Vagina (tissue), 2 donors: Measurements from ENCODE around the gene HOXB2. TPM values are rescaled to one million over a fixed set of nuclear protein-coding genes. Genes with fewer than 3 reads are reported as not detected.

Source experiments
- DNase-seq, 2 donors: peaks; one replicate each; pipeline ENCODE4 v3.0.0-alpha.2; 2017; ENCODE audit errors: extremely low spot score in 2 of 2
- H3K27ac ChIP-seq: fragments of 200-600 bp; sonication (generic); one replicate; pipeline ENCODE4 v1.5.1; 2019
- H3K27me3 ChIP-seq: fragments of 200-600 bp; sonication (generic); one replicate; pipeline ENCODE4 v1.5.1; 2019
- H3K36me3 ChIP-seq, 2 donors: fragments of 200-600 bp; sonication (generic); one replicate each; pipeline ENCODE4 v1.5.1; 2017 to 2019
- H3K4me1 ChIP-seq: fragments of 200-600 bp; sonication (generic); one replicate; pipeline ENCODE4 v1.5.1; 2019
- H3K4me3 ChIP-seq, 2 donors: fragments of 200-600 bp; sonication (generic); 1 replicate in 1 of 2; 2 replicates in 1 of 2; pipeline ENCODE4 v1.5.1; 2016 to 2019
- H3K9me3 ChIP-seq: fragments of 200-600 bp; sonication (generic); one replicate; pipeline ENCODE4 v1.5.1; 2019
- POLR2A ChIP-seq, 2 donors: fragments of 450-650 bp; IDR thresholded peaks; one replicate each; pipeline ENCODE4 v1.6.1; 2017; ENCODE audit warnings: antibody characterized with exemption in 2 of 2, mild to moderate bottlenecking in 2 of 2, moderate library complexity in 2 of 2
- POLR2AphosphoS5 ChIP-seq, 2 donors: sonication (generic); formaldehyde crosslinking; IDR thresholded peaks; one replicate each; pipeline ENCODE4 v1.9.0; 2017; ENCODE audit warnings: antibody characterized with exemption in 2 of 2, mild to moderate bottlenecking in 2 of 2, low read depth in 1 of 2; ENCODE audit not compliant: insufficient read depth in 1 of 2
- intact Hi-C: fragments of 100-400 bp; cut with DNase I; formaldehyde crosslinking; loops from one replicate; pipeline ENCODE4 v1.15.1; 2023
- total RNA-seq: library from RNA; depleted of rRNA; stranded (reverse); fragments of >200 nt; gene quantifications from one replicate; pipeline ENCODE4 v1.2.3, GENCODE V29; 2016
- TF ChIP-seq, protein P1 (sequence below), 3 experiments: fragments of 450-650 bp in 2 of 3; fragments of 200-600 bp in 1 of 3; sonication (generic) in 1 of 3; IDR thresholded peaks; one replicate each; pipeline ENCODE4 v1.5.1; 2017 to 2019; ENCODE audit warnings: antibody characterized with exemption in 3 of 3, mild to moderate bottlenecking in 2 of 3, moderate library complexity in 2 of 3

HOXB2 gene
- total RNA-seq, 1 donor from 2014 or later: 14.2 TPM

DNA sequence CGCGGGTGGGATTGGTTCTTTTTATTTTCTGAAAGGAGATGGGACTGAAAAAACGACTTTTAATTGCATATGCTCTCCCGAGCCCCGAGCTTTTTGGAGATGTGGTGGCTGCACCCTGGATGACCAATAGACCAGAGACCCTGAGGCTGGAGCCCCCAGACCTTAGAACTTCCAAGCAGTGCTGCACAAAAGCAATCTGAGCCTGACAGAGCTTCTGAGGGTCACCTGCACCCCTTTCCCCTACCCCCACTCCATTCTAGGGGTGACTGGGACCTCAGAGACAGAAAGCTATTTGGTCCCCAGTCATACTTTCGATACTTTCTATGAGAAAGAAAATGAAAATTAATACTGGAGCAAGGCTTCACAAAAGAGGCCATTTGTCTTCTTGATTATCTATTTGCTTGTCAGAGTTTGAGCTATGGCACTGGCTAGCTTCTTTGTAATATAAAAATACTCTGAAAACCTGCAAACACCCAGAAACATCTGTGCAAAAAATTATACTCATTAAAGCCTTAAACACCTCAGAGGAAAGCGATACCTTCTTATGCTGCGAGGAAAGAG lies 29.7 kb upstream of the HOXB2 start:
- Histone ChIP-seq H3K36me3 (no peaks in the 10 kb centered on the region), H3K27ac (no peak overlapping the region), H3K9me3 (no peaks in the 10 kb centered on the region), H3K4me1 (peaks cover 34% of the 10 kb centered on the region), H3K4me3 (no peak overlapping the region), H3K27me3 (no peaks in the 10 kb centered on the region)
- no peak for TF ChIP-seq POLR2AphosphoS5 (IDR thresholded peaks at IDR 0.05; ENCODE audit: insufficient read depth in 1 of 2, low read depth in 1 of 2)
- intact Hi-C loops: no loop called here
- DNase-seq: no peak

DNA sequence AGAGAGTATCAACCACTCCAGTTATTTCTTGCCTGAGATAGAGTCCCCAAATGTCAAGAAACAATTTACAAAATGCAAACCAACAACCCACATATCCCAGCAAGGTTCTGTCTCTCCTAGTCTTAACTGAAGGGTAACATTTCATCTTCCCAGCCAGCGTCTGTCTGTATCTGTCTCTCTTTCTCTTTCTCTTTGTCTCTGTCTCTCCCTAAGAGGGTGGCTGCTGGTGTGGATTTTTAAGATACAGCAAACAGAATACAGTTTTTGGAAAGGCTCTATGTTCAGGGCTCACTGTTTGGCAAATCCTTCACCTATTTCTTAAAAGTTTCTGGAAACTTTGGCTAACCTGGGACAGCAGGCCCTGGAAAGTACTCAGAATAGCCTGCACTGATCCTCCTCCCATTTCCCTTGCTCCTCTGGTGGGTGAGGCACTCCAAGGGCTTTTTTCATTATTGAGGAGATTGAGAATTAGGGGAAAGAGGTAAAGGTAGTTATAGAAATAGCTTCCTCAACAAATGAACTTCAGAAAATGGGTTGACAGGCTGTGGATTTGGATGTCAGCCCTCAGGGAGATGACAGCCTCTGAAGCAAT lies 27.0 kb upstream of the HOXB2 start:
- H3K27me3 ChIP-seq: peaks cover 9% of the 10 kb centered on the region
- no peaks in the 10 kb centered on the region for H3K36me3 ChIP-seq
- H3K4me1 ChIP-seq: peaks cover 18% of the 10 kb centered on the region
- no peaks in the 10 kb centered on the region for H3K9me3 ChIP-seq
- intact Hi-C loops: no loop called here
- no peak overlapping the region for H3K4me3 ChIP-seq
- peak overlapping the region; percentile 35 for H3K27ac ChIP-seq
- no peak for TF ChIP-seq POLR2A (IDR thresholded peaks at IDR 0.05)
- TF ChIP-seq POLR2AphosphoS5 (IDR thresholded peaks at IDR 0.05; ENCODE audit: insufficient read depth in 1 of 2, low read depth in 1 of 2): no peak
- TF ChIP-seq, protein P1, sequence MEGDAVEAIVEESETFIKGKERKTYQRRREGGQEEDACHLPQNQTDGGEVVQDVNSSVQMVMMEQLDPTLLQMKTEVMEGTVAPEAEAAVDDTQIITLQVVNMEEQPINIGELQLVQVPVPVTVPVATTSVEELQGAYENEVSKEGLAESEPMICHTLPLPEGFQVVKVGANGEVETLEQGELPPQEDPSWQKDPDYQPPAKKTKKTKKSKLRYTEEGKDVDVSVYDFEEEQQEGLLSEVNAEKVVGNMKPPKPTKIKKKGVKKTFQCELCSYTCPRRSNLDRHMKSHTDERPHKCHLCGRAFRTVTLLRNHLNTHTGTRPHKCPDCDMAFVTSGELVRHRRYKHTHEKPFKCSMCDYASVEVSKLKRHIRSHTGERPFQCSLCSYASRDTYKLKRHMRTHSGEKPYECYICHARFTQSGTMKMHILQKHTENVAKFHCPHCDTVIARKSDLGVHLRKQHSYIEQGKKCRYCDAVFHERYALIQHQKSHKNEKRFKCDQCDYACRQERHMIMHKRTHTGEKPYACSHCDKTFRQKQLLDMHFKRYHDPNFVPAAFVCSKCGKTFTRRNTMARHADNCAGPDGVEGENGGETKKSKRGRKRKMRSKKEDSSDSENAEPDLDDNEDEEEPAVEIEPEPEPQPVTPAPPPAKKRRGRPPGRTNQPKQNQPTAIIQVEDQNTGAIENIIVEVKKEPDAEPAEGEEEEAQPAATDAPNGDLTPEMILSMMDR (IDR thresholded peaks at IDR 0.05): no peak
- no peak for DNase-seq

DNA sequence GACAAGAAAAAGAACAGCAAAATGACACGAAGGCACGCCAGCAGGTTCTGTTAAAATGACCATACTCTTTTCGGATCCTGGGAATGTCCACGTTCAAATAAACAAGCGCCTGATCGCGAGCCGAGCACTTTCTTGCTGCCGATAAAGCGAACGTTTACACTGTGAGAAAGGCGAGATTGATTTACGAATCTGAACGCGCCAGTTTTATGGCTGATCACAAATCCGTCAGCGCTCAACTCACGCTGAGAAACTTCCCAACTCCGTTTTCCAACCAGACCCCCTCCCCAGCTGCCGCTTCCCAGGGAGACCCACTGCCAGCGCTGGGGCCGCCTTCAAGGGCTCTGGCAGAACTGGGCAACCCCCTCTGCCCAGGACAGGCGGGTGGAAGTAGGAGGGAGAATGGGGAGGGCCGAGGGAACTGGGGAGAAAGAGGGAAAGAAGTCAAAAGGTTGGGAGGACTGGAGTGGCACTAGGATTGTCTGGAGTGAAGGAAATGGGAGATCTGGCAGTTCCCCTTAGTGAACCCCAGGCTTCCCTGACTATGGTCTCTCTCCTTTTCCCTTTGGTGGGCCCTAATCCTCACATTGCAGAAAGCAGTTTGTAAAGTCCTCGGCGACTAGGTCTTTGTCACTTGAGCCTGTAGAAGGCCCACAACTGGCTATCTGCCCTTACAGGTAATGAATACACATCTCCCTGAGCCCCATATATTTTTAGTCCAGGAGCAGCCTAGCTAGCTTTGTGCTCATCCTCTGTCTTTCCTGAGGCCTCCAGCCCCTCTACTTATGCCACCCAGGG lies 26.3 kb upstream of the HOXB2 start:
- DNase-seq: no peak
- Histone ChIP-seq H3K9me3 (no peaks in the 10 kb centered on the region), H3K27me3 (peaks cover 9% of the 10 kb centered on the region), H3K4me3 (peak overlapping the region in 1 of 2 donors; percentile 6), H3K4me1 (peaks cover 13% of the 10 kb centered on the region), H3K27ac (peak overlapping the region; percentile 35), H3K36me3 (no peaks in the 10 kb centered on the region)
- TF ChIP-seq POLR2A (IDR thresholded peaks at IDR 0.05): no peak
- no peak for TF ChIP-seq POLR2AphosphoS5 (IDR thresholded peaks at IDR 0.05; ENCODE audit: insufficient read depth in 1 of 2, low read depth in 1 of 2)
- TF ChIP-seq, protein P1 (IDR thresholded peaks at IDR 0.05): no peak
- intact Hi-C loops: no loop called here

DNA sequence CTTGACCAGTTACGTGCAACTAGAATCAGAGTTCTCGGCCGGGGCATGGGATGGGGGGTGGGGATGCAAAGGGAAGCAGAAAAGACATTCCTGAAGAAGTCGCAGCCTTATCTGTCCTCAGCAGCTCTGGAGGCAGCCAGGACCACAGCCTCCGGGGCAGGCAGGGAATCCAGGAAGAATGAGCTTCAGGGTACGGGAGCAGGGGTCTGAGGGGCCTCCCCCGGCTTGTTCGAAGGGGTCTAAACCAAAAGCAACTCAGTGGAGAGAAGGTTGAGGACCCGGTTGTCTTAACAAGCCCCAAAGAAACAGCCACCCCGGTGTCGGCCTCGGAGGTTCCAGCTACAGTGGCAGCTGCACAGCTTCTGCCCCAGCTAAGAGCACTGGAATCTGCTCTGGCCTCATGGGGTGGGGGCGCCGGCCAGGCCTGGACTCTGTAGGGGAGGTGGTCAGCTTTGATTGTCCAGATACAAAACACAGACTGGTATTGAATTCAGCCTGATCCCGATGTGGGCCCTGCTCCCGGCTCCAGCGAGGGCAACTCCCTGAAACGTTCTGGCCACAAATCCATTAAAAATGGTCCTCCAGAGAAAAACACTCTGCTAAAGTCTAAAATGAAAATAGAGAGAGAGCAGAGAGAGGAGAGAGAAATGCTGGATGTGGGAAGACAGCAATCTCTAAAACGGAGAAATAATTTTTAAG lies 25.6 kb upstream of the HOXB2 start:
- DNase-seq: no peak
- intact Hi-C loops: no loop called here
- Histone ChIP-seq H3K36me3 (no peaks in the 10 kb centered on the region), H3K4me3 (no peak overlapping the region), H3K27me3 (peaks cover 9% of the 10 kb centered on the region), H3K4me1 (peaks cover 5% of the 10 kb centered on the region), H3K27ac (peak overlapping the region; percentile 5), H3K9me3 (no peaks in the 10 kb centered on the region)
- no peak for TF ChIP-seq POLR2A (IDR thresholded peaks at IDR 0.05)
- no peak for TF ChIP-seq POLR2AphosphoS5 (IDR thresholded peaks at IDR 0.05; ENCODE audit: insufficient read depth in 1 of 2, low read depth in 1 of 2)
- TF ChIP-seq, protein P1 (IDR thresholded peaks at IDR 0.05): no peak

DNA sequence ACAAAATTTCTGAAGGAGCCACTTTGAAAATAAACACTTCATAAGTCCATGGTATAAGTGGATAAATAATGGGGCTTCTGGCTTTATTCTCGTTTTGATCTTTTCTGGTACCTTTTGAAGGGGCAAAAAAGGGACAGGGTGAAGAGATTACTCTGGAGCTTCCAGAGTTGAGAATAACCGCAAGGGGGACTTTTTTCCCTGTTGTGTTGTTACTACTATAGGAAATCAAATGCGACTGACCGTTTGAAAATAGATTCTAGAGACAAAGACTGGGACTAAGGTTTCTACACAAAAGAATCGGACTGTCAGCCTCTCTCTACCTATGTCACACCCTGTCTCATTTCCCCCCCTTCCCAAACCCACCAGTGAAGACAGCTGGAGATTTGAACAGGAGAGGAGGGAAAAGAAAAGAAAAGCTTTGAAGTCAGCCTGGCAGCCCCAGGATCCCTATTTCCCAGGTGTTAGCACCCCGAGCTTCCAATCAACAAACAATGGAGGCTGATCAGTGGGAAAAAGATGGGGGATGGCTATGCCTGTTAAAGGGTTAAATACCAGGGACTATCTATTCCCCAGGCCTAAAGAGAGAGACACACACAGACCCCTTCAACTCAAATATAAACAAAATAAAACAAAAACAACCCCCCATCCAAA lies 24.9 kb upstream of the HOXB2 start:
- Histone ChIP-seq H3K27me3 (peaks cover 9% of the 10 kb centered on the region), H3K27ac (peak overlapping the region; percentile 5), H3K4me1 (no peaks in the 10 kb centered on the region), H3K4me3 (no peak overlapping the region), H3K9me3 (no peaks in the 10 kb centered on the region), H3K36me3 (no peaks in the 10 kb centered on the region)
- intact Hi-C loops: no loop called here
- TF ChIP-seq POLR2A (IDR thresholded peaks at IDR 0.05) (no peak), POLR2AphosphoS5 (IDR thresholded peaks at IDR 0.05; ENCODE audit: insufficient read depth in 1 of 2, low read depth in 1 of 2) (no peak)
- TF ChIP-seq, protein P1 (IDR thresholded peaks at IDR 0.05): no peak
- no peak for DNase-seq
